GM12801 (cell line): ENCODE measurements around the gene PTGER1.

ENCODE experiments used
- CTCF ChIP-seq: IDR thresholded peaks from one replicate; pipeline ENCODE4 v1.5.1; 2011; ENCODE audit warnings: control low read depth; ENCODE audit not compliant: insufficient read length; ENCODE audit errors: extremely low read depth

Gene PTGER1

GRCh38 chr19:14450168-14450874, 24.8 kb downstream of the PTGER1 start:
- TF ChIP-seq CTCF: no peak

GRCh38 chr19:14449321-14449720, 25.8 kb downstream of the PTGER1 start:
- TF ChIP-seq CTCF: no peak

- TF ChIP-seq CTCF: no peak
Measured at GRCh38 chr19:14446336-14447036, 28.7 kb downstream of the PTGER1 start.

GRCh38 chr19:14443632-14444216, 31.4 kb downstream of the PTGER1 start:
- TF ChIP-seq CTCF: no peak

- TF ChIP-seq CTCF: no peak
Measured at GRCh38 chr19:14442891-14443631, 32.1 kb downstream of the PTGER1 start.

- TF ChIP-seq CTCF: no peak
Measured at GRCh38 chr19:14441041-14441938, 33.9 kb downstream of the PTGER1 start.
